Measurements from ENCODE around the gene PSMD1.
"Not testable (repeated sequence)": the region's sequence is repeated elsewhere in the genome, so short reads cannot be mapped to it uniquely, and the experiment has no call there.

DNA sequence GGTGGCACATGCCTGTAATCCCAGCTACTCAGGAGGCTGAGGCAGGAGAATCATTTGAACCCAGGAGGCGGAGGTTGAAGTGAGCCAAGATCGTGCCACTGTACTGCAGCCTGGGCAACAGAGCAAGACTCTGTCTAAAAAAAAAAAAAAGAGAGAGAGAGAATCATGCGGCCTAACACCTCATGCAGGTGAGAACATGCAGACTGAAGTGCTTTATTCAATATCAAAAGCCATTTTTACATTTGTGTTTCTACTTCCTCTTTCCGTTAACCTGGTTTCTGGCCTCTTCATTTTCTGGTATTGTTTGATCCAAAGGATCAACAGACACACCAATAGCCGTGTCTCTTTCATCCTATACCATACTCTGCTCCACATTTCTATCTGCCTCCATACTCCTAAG lies 122.1 kb downstream of the PSMD1 start:
- TF ChIP-seq, protein P1, sequence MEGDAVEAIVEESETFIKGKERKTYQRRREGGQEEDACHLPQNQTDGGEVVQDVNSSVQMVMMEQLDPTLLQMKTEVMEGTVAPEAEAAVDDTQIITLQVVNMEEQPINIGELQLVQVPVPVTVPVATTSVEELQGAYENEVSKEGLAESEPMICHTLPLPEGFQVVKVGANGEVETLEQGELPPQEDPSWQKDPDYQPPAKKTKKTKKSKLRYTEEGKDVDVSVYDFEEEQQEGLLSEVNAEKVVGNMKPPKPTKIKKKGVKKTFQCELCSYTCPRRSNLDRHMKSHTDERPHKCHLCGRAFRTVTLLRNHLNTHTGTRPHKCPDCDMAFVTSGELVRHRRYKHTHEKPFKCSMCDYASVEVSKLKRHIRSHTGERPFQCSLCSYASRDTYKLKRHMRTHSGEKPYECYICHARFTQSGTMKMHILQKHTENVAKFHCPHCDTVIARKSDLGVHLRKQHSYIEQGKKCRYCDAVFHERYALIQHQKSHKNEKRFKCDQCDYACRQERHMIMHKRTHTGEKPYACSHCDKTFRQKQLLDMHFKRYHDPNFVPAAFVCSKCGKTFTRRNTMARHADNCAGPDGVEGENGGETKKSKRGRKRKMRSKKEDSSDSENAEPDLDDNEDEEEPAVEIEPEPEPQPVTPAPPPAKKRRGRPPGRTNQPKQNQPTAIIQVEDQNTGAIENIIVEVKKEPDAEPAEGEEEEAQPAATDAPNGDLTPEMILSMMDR (IDR thresholded peaks at IDR 0.05; ENCODE audit: borderline replicate concordance, extremely low read depth, low read length, poor library complexity, severe bottlenecking): not testable (repeated sequence)
- not testable (repeated sequence) for TF ChIP-seq EZH2 (IDR thresholded peaks at IDR 0.05; ENCODE audit: borderline replicate concordance, low read depth, low read length, severe bottlenecking)

Data from DND-41 (cell line).